Activated naive CD8-positive, alpha-beta T cell treated with anti-CD3 and anti-CD28 coated beads, Interleukin-2, amount 50 U/mL, for 16 hours (primary cell): ENCODE data around the gene SPATA7.

Experiments used
- DNase-seq: peaks from one replicate; pipeline ENCODE4 v3.0.0-alpha.2; 2020; ENCODE audit warnings: low read depth, low spot score

Gene SPATA7

DNA sequence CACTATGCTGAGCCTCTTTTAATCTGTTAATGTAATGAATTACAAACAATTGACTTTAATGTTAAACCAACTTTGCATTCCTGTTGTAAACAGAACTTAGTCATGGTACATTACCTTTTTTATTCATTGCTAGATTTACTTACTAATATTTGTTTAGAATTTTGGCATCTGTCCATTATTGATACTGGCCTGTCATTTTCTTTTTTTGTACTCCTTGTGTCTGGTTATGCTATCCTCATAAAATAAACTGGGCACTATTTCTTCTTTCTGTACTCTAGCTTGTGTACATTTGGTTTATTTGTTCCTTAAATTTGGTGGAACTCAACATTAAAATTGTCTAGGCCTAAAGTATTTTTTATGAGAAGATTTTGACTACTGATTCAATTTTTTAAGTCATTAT lies 32.1 kb downstream of the SPATA7 start:
- no peak for DNase-seq

DNA sequence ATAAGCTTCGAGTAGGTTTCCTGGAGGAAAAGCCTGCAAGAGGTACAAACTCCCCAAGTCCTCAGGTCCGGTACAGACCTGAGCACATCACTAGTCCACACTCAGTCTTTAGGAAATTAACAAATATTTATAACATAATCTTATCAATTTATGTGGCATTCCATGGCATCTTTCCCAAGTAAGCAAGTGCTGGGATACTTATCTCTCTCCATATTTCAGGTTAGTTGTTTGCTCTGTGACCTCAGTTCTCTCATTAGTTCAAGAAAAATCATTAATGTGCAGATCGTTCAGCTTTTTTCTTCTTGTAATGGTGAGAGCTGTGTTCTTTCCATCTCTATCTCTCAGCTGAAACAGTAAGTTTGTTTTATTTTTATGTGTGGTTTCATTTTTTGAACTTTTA lies 34.7 kb downstream of the SPATA7 start:
- no peak for DNase-seq

DNA sequence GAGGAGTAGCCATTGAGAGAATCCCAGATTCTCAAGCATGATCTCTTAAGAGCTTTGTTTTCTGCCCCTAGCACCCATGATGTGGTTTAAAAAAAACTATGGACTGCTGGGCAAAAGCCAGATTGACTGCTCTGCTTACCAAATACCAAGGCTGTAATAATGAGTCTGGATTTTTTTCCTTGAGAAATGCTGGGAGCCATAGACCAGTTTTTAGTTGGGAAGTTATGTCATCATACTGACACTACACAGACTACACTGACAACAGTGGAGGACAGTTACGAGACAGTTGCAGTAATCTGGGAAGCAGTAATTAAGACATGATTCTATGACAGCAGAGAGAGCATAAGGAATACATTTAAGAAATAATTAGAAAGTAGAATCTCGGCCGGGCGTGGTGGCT lies 35.8 kb downstream of the SPATA7 start:
- no peak for DNase-seq

DNA sequence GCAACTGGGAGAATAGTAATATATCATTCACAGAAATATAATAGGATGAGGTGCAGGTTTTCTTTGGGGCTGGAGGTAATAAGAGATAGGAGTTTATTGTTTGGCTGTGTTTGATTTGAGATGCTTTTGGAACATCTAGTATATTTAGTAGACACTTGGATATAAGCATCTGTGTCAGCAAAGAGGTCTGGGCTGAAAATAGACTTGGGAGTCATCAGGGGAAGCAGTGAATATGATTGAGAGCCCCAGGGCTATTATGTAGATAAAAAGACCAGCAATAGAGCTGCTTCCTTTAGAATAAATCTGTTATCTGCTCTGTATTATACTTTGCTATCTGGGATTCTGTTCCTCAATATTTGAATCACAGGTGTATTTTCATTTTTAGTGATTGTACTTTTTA lies 36.6 kb downstream of the SPATA7 start:
- DNase-seq = no peak

DNA sequence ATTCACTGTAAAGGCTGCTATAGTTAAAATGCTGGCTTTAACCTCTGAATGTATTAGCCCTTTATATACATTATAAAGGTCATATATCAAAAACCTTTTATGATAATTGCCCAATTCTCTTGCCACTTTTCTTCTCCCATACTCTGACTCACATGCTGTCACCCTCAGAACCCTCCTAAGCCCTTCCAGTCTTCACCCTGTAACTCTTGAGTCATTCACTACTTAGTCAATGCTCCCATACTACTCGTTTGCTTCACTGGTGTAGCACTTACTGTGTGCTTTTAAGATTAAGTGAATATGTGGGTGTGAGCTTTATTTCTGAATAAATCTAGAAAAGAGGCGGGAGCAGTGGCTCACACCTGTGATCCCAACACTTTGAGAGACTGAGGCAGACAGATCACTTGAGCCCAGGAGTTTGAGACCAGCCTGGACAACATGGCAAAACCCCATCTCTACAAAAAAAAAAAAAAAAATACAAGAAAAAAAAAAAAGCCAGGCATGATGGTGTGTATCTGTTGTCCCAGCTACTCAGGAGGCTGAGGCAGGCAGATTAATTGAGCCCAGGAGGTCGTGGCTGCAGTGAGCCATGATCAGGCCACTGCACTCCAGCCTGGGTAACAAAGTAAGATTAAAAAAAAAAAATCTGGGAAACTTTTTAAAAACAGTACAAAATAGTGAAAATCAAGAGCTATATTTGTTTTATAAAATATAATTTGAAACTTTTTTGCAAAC lies 37.6 kb downstream of the SPATA7 start:
- no peak for DNase-seq

DNA sequence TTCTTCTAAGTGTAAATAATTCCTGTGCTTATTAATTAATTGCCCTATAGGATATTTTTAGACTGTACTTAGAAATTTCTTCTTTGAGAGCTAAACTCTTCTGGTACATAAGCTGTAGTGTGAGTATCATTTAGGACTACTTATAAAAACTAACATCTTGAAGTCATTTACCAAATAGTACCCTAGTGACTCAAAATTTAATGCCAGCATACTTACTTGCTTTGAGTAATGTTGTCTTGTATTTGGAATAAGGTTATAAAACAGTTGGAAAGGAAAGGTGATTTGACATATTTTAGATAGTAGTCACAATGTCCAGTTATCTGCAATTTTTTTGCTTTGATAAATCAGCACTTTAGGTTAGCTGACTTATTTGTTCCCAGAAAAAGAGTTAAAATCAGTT lies 39.1 kb downstream of the SPATA7 start:
- no peak for DNase-seq

DNA sequence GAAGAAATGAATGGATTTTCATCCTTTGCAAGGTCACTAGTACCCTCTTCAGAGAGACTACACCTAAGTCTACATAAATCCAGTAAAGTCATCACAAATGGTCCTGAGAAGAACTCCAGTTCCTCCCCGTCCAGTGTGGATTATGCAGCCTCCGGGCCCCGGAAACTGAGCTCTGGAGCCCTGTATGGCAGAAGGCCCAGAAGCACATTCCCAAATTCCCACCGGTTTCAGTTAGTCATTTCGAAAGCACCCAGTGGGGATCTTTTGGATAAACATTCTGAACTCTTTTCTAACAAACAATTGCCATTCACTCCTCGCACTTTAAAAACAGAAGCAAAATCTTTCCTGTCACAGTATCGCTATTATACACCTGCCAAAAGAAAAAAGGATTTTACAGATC lies 40.8 kb downstream of the SPATA7 start:
- no peak for DNase-seq

DNA sequence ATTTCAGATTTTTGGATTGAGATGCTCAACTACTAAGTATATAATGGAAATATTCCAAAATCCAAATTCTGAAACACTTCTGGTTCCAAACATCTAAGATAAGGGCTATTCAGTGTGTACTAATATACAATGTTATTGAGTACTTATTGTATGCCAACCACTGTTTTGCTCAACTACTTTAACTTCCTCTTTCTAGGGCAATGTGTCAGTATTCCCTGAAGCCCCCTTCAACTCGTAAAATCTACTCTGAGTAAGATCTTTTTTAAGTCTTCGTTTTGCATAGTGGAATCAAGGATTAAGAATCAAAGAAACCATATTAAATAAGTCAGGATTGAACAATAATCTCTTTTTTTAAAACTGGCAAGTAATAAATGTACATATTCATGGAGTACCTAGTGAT lies 45.5 kb downstream of the SPATA7 start:
- no peak for DNase-seq

DNA sequence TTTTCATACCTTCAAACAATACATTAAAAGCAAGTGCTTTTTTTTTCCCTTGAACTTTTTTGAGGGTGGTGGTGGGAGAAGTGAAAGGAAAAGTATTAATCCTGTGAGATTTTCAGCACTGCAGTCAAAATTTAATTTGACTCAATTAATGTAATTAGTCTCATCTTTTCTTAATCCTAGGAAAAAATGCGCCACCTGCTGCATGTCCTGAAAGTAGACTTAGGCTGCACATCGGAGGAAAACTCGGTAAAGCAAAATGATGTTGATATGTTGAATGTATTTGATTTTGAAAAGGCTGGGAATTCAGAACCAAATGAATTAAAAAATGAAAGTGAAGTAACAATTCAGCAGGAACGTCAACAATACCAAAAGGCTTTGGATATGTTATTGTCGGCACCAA lies 52.2 kb downstream of the SPATA7 start:
- no peak for DNase-seq

DNA sequence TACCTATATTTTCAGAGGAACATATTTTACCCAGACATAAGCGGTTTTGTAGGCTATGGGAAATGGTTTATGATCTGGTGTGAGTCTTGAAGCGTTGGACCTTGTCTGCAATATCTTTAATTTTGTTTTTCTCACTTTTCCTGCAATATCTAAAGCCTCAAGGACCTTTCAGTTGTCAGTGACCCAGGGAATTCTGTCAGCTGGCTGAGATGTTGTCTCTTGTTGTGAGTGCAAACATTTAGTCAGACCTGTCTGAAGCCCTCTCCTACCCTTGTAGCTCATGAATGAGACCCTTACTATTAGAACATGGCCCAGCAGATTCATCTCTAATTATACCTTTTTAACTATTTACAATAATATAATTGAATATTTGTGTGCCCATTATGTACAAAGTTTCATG lies 53.6 kb downstream of the SPATA7 start:
- no peak for DNase-seq

DNA sequence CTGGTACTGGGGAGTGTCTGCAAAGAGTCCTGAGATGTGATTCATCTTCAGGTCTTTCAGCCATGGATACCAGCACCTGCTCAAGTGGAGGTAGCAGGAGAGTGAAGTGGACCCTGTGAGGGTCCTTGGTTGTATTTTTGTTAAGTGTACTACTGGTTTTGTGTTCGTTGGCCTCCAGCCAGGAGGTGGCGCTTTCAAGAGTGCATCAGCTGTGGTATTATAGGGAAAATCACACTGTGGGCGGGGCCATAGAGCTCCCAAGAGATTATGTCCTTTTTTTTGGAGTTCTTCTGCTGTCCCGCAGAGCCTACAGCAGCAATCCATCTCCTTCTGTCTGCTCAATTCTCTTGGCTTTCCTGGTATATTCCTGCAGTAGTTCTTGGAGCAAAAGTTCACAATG lies 66.8 kb downstream of the SPATA7 start:
- no peak for DNase-seq

DNA sequence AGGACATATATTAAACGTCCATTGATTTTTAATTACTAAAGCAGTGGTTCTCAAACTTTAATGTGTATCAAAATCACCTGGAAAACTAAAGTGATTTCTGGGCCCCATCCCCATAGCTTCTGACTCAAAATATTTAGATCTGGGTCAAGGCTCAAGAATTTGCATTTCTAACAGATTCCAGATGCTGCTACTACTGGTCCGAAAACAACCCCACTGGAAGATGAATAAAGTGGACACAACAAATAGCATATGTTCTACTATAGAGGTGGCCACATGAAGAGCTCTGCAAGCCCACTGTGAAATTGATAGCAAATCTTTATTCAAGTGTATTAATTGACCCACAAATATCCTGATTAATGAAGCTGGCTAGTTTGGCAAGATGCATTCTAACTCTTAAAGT lies 69.4 kb downstream of the SPATA7 start:
- no peak for DNase-seq

DNA sequence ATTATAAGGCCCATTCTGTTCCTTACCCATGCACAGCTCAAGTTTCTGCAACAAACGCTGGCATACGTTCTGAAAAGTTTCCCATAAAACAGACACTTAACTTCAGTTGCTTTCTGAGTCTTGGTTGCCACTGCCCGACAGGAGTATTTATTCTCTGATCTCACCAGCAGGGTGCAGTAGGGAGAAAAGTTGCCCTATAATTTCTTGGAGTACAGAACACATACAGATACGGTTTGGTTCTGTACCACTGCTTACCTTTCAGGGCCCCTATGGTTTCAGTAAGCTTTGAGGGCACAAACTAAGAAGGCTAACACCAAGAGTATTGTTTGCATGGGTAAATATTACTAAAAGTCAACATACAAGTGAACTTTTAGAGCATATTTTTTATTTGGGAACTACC lies 77.9 kb downstream of the SPATA7 start:
- no peak for DNase-seq

DNA sequence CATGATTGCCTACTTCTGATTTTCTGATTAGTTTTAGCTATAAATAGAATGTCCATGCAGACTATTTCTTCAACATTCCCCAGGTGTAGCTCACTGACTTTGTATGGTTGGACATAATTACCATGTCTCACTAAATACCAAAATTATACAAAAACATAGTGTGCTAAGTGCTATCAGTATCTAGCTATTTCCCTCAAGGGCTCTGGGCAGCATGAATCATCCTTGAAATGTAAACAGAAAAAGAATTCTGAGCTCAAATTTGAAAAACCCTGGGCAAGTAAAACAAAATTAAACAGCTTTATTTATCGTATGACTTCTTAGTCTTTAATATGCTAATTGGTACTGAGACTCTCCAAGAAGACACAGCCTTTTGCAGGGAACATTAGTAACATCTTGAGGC lies 82.9 kb downstream of the SPATA7 start:
- DNase-seq = no peak

DNA sequence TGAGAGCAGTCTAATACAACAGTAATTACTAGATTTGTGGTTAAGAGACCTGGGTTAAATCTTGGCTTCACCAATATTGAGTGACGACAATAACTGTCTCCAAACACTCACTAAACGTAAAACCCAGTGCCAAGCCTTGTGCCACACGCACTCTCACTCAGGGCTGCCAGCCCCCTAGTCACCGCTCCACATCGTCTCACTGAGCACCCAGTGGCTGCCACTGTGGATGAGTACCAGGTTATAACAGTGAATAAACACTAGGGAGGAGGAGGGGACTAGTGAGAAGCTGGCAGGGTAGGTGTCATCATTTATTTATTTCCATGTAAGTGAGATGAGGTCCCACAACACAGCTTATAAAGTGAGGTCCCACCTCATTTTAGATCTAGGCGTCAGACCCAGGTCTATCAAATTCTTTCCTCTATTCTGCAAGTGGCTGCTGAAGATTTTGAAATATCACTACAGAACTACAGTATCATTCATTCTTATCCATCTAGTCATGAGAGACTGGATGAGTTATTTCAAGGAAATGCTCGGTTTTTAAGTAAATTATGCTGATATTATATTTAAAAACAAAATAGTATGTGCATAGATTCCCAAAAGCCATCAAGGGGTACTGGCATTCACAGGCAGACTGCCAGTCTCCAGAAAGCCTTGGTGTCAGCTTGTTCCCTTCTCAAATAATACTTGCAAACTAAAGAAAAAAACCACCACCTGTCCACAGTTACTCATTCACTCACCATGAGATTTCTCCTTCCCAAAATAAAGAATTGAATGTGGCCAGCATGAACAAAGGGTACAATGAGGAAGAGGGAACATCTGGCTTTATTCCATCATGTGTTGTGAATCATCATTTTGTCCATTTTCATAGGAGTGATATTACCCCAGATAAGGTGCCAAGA lies 85.3 kb downstream of the SPATA7 start:
- DNase-seq = no peak

DNA sequence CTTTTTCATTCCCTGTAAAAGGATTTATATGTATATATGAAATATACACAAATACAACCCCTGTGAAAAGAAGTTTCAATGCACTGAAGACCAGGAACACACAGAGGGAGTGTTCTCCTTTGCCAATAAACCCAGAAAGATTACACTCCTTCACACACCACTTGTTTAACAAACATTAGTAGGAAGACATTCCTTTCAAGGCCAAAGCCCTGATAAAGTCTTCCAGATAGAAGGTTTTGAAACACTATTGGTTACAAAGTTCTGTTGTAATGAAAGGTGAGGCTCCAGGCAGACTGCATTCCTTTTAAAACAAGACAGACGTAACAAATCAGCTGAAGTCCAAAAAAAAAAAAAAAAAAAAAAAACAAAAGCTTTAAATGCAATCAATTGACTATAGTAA lies 88.3 kb downstream of the SPATA7 start:
- no peak for DNase-seq

DNA sequence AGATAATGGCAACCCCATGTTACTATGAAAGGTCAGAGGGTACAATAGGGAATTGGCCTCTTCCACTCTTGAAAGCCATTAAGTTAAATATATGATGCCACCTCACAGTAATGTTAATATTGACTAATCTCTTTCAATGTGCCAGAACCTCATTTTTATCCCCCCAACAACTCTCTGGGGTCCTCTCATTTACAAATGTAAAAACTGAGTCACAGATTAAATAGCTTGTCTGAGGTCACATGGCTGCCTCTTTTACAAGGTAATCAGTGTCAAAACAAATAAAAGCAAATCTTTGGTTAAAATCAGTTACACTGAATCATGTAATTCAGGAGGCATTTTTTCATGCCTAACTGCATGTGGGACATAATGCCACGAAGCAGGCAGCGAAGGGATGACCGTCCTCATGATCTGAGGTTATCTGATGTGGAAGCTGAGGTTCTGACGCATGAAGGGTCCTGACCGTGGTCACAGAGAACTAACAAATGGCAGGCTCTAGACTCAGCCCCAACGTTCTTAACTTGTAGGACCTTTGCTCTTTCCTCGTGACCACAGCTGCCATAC lies 90.8 kb downstream of the SPATA7 start:
- DNase-seq = no peak

DNA sequence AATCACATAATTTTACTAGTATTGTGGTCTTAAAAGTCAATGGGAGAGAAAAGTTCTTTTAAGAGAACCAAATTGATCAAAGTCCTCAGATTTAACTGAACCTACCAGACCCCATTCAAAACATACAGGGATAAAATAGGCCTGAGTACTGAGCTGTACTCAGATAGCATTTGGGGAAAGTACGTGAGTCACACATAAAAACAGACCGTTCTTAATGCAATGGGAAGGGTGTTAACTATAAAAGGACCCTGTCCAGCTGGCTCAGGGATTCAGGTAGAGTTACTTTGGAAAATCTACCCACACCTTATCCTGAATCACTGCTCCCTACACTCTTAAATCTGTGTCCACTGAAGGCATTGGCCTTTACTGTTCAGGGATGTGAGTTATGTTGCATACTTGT lies 91.4 kb downstream of the SPATA7 start:
- DNase-seq = no peak

DNA sequence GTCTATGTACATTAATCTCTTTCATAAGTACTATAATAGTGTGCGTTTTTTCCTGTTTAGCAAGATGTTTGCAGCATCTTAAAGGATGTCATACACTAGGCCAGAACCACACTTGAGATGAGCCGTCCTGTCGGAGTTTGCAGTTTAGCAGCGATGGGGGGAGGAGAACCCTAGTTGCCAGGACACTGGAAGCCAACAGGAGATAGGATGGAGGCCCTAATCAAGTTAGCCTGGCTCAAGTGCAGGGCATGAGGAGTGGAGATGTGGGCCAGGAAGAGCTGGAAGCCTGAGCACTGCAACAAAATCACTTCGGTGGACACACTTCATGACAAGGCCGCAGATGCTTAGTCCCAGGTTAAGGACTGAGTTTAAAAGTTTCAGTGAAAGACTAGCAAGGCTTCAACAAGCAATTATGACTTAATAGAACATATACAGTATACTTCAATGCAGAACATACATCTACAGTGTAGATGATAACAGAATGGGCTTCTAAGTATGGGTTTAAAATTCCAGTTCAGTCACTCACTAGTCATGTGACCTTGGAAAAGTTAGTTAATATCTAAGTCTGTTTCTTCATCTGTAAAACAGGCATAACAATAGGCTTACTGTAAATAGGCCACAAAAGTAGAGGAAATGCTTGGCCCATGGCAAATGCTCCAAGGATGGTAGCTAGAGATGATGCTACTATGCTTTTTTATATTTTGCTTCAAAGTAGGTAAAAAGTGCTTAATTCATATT lies 92.2 kb downstream of the SPATA7 start:
- DNase-seq = no peak

DNA sequence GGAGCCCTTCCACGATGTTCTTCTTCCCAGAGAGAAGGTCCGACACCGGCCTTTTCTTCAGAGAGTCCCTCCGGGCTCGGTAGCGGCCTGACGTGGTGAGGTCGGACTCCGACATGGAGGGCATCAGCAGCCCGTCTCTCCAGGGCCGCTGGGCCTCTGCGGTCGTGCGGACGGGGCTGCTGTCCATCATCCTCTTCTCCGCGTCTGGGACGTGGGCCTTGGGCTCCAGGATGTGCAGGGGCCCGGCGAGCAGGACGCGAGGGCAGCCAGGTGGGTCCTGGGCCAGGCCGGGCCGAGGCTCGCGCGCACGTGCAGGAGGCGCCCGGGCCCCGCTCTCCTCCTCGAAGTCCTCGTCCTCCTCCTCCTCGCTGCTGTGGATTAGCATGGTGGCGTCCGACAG lies 93.5 kb downstream of the SPATA7 start:
- DNase-seq = no peak

DNA sequence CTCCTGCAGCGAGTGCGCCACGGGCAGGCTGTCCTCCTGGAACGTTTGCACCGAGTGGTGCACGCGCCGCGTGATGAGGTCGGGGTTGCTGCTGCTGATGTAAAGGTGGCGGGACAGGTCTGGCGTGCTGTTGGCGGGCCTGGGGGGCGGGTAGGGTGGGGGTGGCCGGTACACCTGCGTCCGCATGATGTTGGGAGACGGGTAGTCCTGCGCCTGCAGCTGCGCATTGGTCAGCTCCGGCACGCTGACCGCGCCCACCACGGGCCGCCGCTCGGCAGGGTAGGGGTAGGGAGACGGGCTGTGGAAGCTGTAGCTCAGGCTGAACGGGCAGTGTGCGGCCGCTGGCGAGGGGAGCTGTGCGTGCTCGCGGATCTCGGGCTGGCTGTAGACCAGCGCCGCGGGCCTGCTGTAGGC lies 94.1 kb downstream of the SPATA7 start:
- DNase-seq = no peak

DNA sequence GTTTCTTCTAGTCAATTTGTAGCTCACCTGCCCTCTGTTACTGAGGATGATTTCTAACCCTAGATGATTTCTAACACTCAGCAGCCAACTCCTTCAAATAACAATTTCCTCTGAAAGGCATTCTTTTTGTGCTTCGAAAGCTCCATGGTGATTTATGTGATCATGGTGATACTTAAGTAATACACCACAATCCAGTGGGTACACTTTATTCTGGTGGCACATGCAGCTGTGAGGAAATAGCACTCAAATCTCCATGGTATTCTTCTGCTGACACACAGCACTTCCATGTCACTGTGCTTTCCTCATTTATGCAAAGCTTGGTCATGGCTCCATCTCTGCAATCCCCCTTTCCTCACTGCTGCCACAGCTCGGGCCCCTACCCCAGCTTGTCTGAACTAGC lies 95.6 kb downstream of the SPATA7 start:
- no peak for DNase-seq
